Activated T-helper 1 cell treated with Interleukin-2 at 50 U/mL for 16 hours (primary cell): ENCODE results near the gene SS18L1.

Experiments used
- DNase-seq: peaks from one replicate; pipeline ENCODE4 v3.0.0-alpha.2; 2020; ENCODE audit warnings: low read depth

The SS18L1 gene

GRCh38 chr20:62212299-62212698 is 68.7 kb downstream of the SS18L1 start:
- no peak for DNase-seq

DNA sequence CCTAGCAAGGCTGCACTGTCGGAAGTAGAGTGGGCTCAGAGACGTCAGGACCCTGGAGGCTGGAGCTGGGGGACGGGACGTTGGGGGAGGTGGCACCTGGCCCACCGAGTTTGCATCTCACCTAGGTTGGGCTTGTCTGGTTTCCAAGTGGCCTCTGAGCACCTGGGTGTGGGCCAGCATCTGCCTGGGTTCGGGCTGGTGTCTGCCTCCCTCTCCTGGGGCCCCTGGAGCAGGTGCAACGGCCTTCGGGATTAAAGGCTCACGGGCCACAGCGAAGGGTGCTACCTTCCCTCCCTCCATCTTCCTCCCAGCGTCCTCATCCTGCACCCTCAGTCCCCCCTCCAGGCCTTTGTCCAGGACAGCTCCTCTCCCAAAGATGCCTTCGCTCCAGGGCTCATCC is 70.5 kb downstream of the SS18L1 start:
- no peak for DNase-seq

DNA sequence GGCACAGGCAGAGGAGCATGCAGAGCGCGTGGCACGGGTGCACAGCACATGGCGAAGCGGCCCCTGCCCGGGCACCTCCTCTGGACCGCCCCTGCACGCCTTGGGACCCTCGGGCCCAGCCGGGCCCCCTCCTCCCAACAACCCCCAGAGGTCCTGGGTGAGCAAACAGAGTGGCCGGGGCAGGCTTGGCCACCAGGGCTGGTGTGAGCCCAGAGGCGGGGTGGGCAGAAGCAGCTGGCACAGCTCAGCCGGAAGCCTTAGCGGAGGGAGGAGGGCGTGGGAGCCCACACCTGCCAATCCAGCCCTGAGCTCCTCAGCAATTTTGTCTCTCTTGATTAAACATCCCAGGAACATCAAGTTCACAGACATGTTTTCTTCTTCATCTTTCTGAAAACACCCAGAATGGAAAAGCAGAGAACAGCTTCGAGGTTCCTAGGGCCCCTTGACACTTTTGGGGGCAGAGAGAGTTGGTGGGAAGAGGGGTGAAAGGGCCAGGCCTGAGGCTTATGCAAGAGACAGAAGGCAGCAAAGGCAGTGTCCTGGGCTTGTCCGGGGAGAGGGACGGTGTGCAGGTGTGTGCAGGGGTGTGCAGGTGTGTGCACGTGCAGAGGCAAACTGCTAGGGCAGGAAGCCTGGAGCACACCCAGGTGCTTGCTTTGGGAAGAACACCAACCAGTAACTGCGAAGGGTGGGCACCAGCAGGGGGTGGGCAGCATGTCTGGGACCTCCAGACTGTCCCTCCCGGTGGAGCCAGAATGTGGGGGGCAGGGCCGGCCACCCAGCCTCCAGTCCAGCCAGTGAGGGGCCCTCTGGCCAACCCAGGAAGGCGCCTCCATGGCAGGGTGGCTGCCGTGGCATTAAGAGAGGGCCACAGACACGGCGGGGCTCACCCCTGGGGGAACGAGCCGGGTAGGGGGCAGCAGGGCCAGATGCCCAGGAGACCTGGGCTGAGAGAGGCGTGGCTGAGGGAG is 71.7 kb downstream of the SS18L1 start:
- no peak for DNase-seq

- no peak for DNase-seq
Observed at GRCh38 chr20:62215991-62216635, 72.5 kb downstream of the SS18L1 start.

GRCh38 chr20:62216636-62217566 is 73.3 kb downstream of the SS18L1 start:
- DNase-seq, result no peak

DNA sequence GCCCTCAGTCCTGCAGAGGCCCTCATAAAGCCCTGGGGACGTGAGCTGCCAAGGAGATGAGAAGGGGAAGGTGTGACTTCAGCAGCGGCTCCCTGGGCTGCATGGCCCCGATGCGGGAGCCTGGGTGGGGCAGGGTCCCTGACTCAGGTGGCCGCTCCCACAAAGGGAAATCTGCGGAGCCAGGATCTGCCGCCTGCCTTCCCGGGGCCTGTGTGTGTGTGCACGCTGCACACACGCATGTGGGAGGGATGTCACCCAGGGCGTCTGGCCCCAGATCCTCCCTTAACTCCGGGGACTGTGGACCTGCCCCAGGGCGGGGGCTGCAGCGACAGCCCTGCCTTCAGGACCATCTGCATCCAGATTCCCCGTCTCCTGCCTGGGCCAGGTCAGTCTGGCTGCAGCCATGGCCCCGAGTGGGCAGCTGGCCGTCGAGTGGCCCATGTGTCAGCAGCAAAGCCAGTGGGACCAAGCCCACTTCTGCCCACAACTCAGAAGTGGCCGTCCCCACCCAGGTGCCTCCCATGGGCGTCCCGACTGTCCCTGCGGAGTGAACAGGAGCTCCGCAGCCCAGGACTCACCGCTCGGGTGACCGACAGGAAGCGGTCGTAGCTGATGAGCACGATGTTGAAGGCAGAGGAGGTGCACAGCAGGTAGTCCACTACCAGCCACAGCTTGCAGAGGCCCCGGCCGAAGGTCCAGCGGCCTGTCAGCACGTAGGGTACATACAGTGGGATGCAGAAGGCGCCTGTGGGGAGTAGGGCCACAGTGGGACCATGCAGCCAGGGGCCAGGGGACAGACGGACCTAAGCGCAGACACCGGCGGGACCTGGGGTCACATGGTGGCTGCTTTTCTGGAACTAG is 74.6 kb downstream of the SS18L1 start:
- no peak for DNase-seq

DNA sequence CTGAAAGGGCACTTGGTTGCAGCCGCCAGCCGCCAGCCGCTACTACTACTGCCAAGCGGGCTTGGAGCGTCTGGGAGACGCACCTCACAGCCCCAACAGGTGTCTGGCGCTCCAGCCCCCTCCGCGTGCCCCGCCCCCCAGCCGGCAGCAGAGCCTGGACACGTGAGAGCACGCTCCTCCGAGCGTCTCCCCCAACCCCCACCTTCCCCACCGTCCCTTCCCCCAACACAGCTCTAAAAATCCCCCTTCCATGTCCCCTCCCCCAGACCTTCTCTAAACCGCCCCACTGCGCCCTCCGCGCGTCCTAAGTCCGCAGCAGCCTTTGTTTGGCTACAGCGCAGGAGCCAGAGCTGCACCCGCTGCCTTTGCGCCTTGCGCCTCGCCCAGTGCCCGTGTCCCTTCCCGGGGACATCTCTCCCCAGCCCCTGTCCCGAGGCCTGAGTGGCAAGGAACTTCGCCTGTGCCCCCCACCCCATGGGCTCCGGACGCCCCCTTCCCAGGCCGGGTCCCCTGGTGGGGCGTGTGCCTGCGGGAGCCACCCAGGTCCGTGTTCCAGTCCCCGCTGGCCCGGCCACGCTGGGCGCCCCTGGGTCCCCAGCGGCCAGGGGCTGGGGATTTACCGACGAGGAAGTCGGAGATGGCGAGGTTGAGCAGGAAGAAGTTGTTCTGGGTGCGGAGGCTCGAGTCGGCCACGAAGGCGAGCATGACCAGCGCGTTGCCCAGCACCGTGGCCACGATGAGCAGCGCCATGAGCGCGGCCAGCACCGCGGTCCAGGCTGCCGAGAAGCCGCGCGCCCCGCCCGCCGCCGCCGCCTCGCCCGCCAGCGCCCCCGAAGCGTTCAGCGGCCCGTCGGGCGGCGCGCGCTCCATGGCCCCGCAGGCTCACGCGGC is 75.8 kb downstream of the SS18L1 start:
- no peak for DNase-seq

DNA sequence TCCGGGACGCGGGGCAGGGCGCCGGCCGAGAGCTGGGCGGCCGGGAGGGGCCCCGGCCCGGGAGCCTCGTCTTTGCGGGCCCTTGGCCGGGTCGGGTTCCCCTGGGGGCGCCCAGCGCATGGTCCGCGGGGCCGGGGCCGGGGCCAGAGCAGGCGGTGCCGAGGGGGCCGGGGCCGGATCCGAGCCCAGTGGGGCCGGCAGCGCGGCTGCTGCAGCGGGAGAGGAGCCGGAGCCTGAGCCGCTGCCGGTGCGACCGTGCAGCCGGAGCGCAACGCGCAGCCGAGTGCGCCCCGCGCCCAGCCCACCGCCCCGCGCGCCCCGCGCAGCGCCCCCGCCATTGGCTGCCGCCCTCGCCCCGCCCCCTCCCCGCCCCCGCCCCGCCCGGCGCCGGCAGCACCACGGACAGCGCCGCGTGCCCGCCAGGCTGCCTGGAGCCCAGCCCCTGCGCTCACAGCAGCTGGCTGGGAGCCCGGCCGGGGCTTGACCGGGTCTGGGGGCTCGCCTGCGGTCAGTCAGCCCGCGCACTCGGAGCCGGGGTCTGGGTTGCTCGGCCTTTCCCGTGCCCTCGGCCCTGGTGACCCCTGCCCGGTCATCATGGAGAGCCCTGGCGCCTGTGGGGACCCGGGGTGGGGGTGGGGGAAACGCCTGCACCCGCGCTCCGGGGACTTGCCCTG is 76.6 kb downstream of the SS18L1 start, which contains the start of gene HRH3:
TSS of gene HRH3 (minus strand) at position 287 of the 674 bp plus-strand sequence. CDS start 308 bp downstream, outside the sequence.
- peak; percentile 10 for DNase-seq

DNA sequence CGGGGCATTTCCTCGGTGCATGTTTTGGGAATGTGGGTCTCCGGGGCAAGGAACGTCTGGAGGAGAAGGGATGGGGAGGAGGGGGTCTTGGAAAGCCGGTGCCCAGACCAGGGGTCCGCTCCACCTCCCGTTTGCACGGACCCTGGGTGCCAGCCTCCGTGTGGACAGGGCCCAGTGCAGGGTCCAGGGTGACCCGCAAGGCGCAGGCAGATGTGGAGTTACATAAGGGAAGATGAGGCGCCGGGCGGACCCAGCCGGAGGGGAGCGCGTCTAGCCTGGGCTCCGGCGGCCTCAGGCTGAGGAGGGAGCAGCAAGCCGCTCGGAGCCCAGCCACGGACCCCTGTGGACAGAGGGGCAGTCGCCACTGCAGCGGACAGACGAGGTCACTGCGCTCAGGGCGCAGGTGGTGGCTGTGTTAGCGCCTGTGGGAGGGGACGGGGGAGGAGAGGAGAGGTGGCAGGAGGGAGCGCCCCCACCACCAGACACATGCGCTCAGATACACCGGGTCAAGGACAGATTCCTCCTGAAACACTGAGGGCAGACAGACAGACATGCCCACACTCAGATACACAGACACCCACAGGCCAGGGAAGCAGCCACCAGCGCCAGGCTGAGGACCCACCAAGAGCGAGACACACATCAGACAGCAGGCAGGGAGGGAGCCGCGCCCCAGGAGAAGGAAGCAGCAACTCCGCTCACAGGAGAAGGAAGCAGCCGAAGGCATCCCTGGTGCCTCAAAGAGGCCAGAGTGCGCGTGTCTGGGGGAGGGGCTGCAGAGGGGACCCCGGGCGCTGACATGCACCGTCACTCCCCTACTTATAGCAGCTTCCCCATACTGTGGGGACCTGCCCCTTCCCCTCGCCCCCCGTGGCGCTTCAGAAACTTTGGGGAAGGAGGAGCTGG is 77.3 kb downstream of the SS18L1 start:
- DNase-seq, result no peak

DNA sequence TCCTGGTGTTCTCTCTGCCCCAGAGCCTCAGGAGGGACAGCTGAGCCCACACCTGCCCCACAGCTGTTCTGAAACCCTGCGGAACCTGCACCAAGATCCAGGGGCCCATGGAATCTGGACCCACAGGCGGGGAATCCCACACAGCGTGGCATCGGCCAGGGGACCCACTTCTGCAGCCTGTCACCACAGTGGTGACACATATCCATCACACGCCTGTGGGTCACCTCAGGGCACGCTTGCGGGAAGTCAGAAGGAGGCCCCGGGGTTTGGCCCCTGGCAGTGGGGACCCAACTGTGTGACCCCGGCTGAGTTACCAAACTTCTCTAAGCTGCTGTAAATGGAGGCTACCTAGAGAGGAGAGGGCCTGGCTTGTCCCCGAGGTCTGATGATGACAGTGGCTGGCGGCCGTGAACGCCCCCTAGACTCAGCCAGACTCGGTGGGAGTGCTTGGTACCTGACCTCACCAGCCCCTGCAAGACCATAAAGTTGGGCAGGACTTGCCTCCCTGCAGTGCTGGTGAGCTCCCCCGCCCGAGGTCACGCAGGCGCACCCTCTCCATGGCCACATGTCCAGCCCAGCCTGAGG is 78.8 kb downstream of the SS18L1 start:
- DNase-seq, result no peak

GRCh38 chr20:62222972-62223371 is 79.4 kb downstream of the SS18L1 start:
- DNase-seq, result no peak

DNA sequence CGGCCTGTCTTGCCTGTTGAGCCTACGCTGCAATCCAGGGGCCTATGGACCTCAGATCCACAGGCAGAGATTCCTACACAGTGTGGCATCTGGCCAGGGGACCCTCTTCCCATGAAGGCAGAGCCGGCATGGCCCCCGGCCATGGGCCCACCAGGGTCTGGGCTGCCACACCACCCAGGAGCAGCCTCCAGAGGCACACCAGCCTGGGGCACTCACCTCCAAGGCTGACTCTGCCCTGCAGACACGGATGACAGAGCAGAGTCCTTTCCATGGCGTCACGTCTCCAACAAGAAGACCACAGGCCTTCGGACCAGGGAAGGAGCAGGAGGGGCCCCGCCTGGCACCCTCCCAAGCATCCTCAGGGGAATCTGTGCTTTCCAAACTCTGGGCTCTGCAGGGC is 80.0 kb downstream of the SS18L1 start:
- no peak for DNase-seq

- DNase-seq, result no peak
Observed at GRCh38 chr20:62224113-62224855, 80.7 kb downstream of the SS18L1 start.

DNA sequence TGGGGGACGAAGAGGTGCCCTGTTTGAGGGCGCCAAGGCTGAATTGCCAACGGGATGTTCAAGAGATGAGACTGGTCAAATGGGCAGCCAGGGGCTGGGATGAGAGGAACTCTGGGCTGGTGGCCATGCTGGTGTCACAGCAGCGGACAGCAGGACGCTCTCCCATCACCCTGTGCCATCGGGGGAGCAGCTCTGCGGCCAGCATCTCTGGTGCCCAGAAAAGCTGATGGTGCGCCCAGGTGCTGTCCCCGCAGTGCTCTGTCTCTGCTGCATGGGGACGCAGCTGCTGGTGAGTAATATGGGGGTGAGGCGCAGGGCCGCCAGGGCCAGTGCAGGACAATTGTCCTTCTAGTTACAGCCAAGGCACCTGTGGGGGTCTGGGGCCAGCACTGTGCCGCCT is 81.5 kb downstream of the SS18L1 start:
- DNase-seq, result no peak

DNA sequence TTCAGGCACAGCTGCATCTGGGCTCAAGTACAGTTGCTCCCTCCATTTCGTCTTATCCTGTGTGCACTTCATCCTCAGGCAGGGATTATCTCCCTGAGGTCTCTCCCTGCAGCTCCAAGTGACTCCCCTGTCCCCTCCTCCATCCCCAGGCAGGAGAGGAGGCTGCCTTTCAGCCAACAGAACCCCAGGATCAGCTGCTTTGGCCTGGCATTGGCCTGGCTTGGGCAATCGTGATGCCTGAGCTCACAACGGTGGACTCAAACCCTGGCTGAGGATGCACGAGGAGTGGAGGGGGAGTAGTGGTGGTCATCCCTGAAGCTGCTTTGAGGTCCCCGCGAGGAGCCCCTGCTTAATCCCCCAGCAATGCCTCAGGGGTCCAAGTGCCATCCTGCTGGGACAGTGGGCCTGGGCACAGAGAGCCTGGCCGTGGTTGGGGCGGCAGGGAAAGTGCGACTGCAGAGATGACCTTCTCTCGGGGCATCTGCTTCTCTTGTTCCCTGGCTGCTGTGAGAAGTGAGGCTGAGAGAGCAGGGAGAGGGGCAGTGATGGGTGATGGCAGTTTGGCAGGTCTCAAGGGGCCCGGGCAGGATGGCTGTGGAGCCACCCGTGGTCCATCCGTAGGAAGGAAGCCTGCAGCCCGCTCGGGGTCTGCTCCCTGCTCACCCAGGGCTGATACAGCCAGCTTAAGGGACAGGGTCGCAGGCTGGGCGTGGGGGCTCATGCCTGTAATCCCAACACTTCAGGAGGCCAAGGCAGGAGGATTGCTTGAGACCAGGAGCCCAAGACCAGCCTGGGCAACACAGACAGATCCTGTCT is 82.5 kb downstream of the SS18L1 start:
- DNase-seq, result no peak
